22Rv1 (cell line): ENCODE results near the gene DPH1.

ENCODE experiments used
- H3K27ac ChIP-seq: fragments of 450-650 bp; 2 replicates; pipeline ENCODE4 v1.5.1; 2017
- ZFX ChIP-seq: fragments of 450-650 bp; IDR thresholded peaks from 2 replicates; pipeline ENCODE4 v1.6.1; 2017; ENCODE audit warnings: antibody characterized with exemption, borderline replicate concordance
- TF ChIP-seq, protein P1 (sequence below): fragments of 450-650 bp; IDR thresholded peaks from 2 replicates; pipeline ENCODE4 v1.5.1; 2017; ENCODE audit warnings: mild to moderate bottlenecking

DPH1 gene

DNA sequence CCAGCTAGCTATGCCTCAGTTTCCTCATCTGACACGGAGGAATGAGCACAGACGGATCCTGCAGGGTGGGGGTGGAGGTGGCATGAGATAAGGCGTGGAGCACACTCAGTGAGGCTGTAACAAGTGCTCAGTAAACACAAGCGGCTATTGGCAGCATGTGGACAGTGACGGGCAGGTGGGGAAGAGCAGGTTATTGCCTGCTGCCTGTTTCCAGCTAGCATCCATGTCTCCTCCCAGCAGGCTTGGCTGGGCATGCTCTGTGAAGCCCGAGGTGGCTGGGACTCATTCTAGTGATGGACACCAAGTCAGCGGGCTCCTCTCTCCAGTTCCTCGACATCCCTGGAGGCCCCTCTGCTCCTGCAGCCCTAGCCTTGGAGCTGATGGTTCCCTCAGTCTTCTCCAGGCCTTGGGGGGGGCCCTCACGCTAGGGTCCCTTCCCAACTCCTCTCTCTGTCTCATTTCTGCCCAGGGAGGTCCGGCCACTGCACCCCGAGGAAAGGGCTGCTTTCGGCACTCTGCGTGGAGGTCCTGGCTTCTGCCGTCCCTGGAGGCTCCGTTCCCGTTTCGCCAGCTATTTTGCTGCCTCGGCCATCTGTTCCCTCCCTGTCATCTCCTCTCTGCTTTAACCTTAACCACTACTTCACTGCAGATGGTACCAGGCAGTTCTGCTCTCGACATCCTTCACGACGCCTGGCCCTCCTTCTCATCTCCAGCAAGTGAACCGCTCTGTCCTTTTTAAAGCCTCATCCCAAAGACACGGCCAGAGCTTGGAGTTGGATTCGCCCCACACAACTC is 11.0 kb upstream of the DPH1 start:
- TF ChIP-seq, protein P1, sequence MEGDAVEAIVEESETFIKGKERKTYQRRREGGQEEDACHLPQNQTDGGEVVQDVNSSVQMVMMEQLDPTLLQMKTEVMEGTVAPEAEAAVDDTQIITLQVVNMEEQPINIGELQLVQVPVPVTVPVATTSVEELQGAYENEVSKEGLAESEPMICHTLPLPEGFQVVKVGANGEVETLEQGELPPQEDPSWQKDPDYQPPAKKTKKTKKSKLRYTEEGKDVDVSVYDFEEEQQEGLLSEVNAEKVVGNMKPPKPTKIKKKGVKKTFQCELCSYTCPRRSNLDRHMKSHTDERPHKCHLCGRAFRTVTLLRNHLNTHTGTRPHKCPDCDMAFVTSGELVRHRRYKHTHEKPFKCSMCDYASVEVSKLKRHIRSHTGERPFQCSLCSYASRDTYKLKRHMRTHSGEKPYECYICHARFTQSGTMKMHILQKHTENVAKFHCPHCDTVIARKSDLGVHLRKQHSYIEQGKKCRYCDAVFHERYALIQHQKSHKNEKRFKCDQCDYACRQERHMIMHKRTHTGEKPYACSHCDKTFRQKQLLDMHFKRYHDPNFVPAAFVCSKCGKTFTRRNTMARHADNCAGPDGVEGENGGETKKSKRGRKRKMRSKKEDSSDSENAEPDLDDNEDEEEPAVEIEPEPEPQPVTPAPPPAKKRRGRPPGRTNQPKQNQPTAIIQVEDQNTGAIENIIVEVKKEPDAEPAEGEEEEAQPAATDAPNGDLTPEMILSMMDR, result no peak
- TF ChIP-seq ZFX, result no peak

DNA sequence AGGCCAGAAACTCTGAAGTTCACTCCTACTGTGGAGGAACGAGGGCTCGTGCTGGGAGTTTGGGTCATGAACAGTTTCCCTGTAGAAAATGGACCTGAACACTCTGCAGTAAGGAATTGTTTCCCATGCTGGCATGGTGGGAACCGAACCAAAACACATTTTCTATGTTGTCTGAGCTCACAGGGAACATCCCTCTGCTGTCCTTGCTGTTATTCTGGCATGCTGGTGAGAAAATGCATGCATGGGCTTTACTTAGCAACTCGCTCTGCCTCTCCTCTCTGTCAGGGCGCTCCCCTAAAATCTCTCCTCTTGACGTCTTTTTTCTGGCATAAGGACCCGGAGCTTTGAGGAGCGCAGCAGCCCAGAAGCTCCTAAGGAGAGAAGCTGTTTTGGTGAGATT is 10.2 kb upstream of the DPH1 start:
- H3K27ac ChIP-seq, result no peak overlapping the region
- TF ChIP-seq, protein P1, result no peak
- no peak for TF ChIP-seq ZFX

More for the DNA sequence above, 11.0 kb upstream of the DPH1 start:
- no peak overlapping the region for H3K27ac ChIP-seq

DNA sequence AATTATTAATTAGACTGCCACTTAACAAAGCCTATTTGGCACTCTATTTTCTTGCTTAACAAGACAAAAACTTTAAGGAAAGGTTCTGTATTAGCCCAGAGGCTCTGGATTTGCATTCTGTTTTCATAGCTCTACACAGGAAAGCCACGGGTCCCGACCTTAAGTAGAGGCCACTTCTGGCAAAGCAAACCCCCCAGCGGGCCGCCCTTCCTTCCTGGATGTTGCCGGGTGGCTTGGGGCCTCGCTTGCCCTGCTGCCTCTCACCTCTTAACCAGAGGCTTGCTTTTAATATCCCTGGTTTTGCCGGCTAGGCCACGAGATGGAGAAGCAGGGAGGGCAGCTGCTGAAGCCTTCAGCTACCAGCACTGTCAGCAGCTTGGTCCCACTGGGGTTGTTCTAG is 9.2 kb upstream of the DPH1 start:
- TF ChIP-seq, protein P1, result no peak
- TF ChIP-seq ZFX, result no peak
- H3K27ac ChIP-seq, result no peak overlapping the region

- no peak for TF ChIP-seq ZFX
- TF ChIP-seq, protein P1, result no peak
- no peak overlapping the region for H3K27ac ChIP-seq
These were observed 7.2 kb upstream of the DPH1 start for GRCh38 chr17:2022647-2023240.

DNA sequence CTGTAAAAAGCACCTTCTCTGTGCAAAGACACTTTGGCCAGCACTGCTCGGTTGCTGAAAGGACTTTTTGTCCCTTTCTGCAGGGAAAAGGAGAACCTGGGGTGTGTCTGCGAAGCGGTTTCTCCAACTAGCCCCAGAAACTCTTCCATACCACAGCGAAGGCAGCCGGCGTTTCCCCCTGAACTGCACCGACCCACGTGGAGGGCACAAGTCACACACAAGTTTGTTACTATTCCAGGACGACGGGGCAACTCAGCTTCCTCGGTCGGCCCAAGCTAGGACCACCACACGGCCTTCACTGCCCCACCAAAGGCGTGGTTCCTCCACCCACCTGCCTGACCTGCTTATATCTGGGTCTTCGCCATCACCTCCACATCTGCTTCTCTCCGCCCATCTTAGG is 6.7 kb upstream of the DPH1 start:
- no peak for TF ChIP-seq ZFX
- TF ChIP-seq, protein P1, result no peak
- H3K27ac ChIP-seq, result no peak overlapping the region

DNA sequence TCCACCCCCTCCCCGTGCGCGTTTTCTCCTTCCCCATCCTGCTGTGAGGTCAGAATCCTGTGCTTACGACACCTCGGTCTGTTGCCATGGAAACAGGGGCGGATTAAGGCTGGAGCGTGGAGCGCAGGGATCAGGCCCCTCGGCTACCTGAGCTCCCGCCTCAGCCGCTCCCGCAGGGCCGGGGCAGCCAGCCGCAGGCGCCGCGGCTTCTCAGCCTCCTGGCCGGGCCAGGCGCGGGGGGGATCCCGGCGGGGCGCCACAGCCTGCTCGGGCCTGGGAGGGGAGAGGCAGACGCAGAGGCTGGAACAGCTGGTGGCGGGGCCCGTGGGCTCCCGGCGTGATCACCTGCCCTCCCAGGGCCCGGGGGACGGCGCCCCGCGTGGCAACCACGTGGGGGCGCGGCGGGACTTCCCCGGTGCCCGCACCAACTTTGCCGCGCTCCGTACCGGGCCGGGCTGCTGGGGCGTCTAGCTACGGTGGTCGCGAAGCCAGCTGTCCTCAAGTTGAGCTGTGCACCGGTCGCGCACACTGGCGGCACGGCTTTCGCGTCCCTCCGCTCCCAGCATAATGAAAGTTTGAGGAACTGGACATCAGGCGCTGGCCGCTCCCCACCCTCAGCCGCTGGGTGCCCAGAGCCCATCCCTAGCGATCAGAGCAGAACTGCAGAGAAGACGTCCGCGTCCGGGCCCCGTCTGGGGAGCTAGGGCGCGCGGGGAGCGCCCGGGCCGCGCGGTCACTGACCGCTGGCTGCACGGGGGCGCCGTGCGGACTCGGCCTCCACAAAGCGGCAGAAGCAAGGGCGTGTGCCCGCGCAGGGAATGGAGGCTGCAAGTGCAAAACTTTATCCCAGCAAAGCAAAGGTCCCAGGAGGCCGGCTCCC is 6.0 kb upstream of the DPH1 start:
- TF ChIP-seq, protein P1, result peak; percentile 35
- TF ChIP-seq ZFX, result no peak
- peak overlapping the region; percentile 58; the same call in 1 of the 2 replicates for H3K27ac ChIP-seq
